C4-2B (cell line): ENCODE results near the gene SIL1.

Experiments
- H3K27ac ChIP-seq: fragments of 450-650 bp; 2 replicates; pipeline ENCODE4 v1.5.1; 2017
- ZFX ChIP-seq: fragments of 450-650 bp; IDR thresholded peaks from 2 replicates; pipeline ENCODE4 v1.6.1; 2017
- TF ChIP-seq, protein P1 (sequence below): fragments of 450-650 bp; conservative IDR thresholded peaks from 2 replicates; pipeline ENCODE4 v1.5.1; 2017; ENCODE audit warnings: mild to moderate bottlenecking

The SIL1 gene

DNA sequence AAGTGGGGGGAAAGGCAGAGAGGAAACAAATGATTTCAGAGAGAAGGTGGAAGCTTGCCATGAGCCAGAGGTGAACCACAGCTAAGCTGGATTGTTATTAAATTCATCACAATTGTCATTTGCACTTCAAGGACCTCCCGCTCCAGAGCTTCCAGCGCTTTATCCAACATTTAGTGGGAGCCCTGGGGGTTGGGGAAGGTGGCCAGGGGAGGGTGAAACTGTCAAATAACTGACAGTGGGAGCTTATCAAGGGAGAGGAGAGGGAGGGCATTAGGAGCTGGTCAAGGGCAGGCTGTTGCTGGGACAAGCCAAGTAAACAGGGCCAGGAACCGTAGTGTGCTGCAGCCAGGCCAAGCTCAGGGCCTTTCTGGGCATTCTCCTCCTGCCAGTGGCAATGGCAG is 71.5 kb downstream of the SIL1 start:
- TF ChIP-seq, protein P1, sequence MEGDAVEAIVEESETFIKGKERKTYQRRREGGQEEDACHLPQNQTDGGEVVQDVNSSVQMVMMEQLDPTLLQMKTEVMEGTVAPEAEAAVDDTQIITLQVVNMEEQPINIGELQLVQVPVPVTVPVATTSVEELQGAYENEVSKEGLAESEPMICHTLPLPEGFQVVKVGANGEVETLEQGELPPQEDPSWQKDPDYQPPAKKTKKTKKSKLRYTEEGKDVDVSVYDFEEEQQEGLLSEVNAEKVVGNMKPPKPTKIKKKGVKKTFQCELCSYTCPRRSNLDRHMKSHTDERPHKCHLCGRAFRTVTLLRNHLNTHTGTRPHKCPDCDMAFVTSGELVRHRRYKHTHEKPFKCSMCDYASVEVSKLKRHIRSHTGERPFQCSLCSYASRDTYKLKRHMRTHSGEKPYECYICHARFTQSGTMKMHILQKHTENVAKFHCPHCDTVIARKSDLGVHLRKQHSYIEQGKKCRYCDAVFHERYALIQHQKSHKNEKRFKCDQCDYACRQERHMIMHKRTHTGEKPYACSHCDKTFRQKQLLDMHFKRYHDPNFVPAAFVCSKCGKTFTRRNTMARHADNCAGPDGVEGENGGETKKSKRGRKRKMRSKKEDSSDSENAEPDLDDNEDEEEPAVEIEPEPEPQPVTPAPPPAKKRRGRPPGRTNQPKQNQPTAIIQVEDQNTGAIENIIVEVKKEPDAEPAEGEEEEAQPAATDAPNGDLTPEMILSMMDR: no peak
- TF ChIP-seq ZFX: no peak

DNA sequence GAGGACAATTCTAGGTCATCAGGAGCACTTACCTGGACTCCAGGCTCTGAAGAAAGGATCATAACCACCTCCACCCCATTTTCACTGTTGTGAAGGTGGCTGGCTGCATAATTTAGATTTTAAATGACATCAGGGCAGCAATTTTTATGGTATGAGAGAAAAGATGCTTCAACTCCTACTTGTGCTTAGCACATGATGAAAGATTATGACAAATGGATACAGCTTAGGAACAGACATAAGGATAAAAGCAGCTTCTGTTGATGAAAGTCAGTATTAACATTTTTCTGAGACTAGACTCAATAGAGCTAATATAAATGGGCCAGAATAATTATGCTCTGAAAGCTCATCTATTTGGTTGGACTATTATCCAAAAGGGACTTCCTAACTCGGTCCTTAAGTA is 72.2 kb downstream of the SIL1 start:
- H3K27ac ChIP-seq: no peak overlapping the region
- TF ChIP-seq ZFX: no peak
- TF ChIP-seq, protein P1: no peak

More for the DNA sequence above, 71.5 kb downstream of the SIL1 start:
- H3K27ac ChIP-seq: no peak overlapping the region

DNA sequence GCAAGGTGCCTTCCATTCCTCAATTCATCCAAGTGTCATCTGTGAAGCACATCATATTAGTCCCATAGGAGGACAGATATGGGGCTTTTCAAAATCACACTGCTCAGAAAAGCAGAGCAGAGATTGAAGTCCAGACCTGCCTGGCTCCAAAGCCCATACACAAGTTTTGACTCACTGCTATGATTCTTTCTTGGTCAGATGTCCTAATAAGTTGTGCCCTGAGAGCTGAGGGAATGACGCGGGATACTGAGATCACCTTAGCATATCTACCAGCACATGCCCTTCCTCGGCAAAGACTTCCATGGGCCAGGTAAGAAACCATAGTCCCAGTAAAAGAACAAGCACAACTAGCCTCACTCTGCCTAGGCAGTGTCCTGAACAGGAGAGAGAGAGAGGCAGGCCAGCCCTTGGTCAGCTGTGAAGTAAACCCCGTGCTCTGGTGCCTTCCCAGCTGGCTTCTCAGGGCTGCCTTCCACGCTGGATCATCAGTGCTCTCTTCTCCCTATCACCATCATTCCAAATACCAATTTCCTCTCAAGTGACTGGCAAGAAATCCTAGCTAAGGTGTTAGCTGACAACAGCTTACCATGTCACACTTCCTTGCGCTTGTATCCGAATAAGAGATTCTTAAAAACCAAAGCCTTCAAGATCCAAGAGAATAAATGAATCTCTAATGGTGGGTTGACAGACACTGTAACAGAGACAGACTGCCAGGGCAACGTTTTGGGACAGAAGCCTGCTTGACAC is 73.2 kb downstream of the SIL1 start:
- no peak for TF ChIP-seq ZFX
- TF ChIP-seq, protein P1: no peak
- no peak overlapping the region for H3K27ac ChIP-seq

DNA sequence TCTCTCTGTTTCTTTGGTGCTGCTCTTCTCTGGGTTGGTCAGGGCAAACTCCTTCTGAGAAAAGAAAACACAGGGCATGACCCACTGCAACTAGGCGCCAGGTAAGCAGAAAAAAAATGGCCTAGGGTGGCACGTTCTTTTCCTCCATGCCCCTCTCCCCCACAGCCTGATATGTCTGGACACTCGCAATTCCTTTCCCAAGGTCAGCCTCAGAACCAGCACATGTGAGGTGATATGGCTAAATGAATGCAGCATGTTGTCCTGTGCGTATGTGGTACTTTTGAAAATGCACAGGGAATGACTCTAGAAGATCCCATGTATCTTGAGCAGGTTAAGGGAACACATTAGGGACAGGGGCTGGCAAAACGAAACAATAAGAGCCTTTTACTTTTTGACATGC is 77.0 kb downstream of the SIL1 start:
- no peak for TF ChIP-seq ZFX
- TF ChIP-seq, protein P1: no peak
- H3K27ac ChIP-seq: no peak overlapping the region

DNA sequence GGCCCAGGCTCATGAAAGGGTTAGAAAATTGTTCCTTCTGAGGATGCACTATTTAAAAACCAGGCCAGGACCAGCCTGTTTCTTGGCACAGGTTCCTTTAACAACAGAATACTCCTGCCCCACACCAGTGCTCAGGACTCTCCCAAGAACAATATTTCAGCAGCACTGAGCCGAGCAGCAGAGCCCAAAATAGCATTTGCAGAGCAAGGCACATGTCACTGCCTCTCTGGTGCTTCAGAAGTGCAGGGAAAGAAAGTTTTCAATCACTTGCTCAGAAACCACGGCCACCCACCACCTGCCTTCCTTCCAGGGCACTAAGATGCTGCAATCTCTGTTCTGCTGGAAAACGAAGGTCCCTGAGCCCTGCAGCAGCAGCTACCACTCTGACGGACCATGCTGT is 77.6 kb downstream of the SIL1 start:
- TF ChIP-seq, protein P1: no peak
- TF ChIP-seq ZFX: no peak
- no peak overlapping the region for H3K27ac ChIP-seq

DNA sequence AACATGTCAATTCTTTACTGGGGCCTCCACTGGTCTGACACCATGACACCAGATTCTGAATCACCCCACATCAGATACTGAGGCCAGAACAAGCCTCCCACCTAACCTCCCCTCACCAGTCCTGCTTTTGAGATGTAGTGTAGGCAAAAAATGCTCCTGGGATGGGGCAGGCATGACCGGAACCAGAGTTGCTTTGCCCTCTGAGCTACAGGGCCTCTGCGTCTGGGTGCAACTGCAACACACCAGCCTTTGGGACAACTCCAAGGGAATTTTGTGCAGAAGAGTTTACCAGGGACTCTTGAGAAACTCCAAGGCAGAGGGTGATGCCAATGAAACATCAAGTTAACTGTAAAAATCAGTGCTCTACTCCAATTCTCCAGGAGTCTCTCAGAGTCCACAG is 79.4 kb downstream of the SIL1 start:
- TF ChIP-seq, protein P1: no peak
- no peak overlapping the region for H3K27ac ChIP-seq

DNA sequence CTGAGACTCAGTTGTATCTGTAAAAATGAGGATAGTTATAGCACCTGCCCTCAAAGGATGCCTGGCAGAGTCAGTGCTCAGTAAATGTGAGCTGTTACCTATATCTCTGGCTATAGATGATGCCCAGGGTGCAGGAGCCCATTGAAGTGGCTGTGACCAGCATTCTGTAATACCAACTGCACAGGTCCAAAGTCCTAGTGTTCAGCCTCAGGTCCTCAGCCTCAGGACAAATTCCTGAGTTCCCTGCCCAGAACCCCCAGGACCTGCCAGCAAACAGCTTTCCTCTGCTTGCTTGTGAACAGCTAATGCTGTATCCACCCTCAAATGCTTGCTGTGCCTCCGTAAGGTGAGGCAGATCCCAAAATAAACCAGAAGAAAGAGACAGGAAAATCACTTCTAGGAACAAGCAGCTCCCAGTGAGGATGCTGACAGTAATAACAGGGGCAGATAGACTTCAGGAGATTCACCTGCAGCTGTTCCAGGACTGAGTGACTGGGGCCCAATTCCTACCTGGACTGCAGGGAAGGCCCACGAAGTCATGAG is 80.8 kb downstream of the SIL1 start:
- no peak for TF ChIP-seq ZFX
- TF ChIP-seq, protein P1: no peak

More for the DNA sequence above, 80.8 kb downstream of the SIL1 start:
- H3K27ac ChIP-seq: no peak overlapping the region
